Effector CD8-positive, alpha-beta T cell (primary cell): Measurements from ENCODE around the gene GIMAP6.
"Not testable (repeated sequence)": the region's sequence is repeated elsewhere in the genome, so short reads cannot be mapped to it uniquely, and the experiment has no call there.

Source experiments
- DNase-seq: peaks from one replicate; lab custom pipeline; 2025; lab: John Stamatoyannopoulos, UW

The GIMAP6 gene

DNA sequence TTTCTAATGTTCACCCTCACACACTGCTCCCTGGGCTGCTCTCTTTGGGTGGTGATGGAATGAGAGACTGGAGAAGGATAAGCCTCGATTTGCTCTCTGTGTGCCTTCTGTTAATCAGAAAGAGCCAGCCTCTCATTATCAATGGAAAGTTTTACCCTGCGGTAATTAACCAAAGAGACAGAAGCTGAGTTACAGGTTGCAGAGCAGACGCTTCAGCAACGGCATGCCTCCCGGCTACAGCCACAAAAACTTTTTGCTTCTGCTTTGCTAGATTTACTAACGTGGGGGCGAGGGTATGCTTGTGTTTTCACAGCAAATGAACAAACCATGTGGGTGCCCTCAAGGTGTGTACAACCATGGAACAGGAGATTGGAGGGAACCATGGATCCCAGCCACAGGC, 47.0 kb downstream of the GIMAP6 start:
- no peak for DNase-seq

DNA sequence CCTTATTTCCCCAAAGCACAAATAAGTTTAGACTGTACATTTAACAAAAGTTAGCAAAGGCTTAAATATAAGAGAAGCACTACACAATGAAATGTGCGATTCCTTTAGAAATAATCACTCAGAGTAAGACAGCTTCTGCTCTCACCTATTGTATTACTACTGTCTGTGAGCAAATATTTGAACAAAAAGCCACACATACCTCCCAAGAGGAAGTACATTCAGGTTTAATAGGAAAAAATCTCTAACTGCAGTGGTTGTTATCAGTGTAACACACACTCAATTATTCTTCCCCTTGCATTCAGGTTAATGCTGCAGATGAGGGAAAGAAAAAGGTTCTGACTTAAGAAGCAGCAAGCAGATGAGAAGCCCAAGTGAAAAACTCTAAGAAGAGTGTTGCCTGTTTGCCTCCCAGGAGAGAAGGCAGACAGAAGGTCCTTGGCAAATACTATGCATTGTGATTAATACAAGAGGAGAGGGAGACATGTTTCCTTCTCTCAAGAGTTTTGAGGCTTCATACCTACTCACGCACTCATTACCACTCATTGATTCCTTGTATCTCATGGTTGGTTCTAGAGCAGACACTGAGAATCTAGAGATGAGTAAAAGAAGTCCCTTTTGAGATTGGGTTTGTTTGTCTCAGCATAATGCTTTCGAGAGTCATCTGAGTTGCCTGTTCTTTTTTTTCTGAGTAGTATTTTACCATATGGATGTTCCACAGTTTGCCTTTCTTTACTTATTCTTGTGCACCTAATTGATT, 51.4 kb downstream of the GIMAP6 start:
- DNase-seq, result no peak

DNA sequence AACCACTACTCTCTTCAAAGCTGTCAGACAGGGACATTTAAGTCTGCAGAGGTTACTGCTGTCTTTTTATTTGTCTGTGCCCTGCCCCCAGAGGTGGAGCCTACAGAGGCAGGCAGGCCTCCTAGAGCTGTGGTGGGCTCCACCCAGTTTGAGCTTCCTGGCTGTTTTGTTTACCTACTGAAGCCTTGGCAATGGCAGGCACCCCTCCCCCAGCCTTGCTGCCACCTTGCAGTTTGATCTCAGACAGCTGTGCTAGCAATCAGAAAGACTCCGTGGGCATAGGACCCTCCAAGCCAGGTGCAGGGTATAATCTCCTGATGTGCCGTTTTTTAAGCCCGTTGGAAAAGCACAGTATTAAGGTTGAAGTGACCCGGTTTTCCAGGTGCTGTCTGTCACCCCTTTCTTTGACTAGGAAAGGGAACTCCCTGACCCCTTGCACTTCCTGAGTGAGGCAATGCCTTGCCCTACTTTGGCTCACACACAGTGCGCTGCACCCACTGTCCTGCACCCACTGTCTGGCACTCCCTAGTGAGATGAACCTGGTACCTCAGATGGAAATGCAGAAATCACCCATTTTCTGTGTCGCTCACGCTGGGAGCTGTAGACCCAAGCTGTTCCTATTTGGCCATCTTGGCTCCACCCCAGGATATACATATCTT, 52.1 kb downstream of the GIMAP6 start:
- not testable (repeated sequence) for DNase-seq
